Measurements from ENCODE around the gene TEF.

DNA sequence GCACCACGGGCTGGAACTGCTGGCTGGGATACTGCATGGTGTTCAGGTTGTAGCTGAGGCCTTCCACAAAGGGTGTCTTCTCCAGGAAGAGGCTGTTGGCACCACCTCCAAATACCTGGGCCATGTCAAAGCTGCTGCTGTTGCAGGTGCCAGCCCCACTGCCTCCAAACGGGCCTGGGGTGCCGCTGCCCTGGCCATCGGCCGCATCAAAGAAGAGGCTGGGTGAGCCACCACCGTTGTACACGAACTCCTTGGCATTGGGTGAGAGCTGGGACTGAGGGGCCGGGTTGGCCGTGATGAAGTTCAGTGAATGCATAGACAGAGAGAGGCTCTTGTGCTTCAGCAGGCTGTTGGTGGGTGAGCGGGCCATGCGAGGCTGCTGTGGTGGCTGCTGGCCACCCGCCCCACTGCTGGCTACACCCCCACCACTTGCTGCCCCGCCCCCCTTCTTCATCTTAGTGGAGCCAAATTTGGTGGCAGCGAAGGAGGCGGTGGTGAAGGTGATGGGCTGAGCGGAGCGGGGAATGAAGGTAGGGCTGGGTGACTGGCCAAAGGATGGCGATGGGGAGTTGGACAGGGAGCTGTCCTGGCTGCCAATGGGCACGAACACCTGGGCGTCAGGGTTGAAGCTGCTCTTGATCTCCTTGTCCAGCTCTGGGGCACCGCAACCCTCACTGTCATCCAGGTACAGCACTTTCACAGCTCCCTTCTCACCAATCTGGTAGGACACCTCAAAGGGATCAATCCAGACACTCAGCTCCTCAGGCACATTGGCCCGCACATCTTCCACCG is 54.8 kb downstream of the TEF start:
- TF ChIP-seq CTCF (IDR thresholded peaks at IDR 0.05) (no peak), EP300 (IDR thresholded peaks at IDR 0.05) (no peak)

Measured in sigmoid colon (tissue), 4 donors.